GM19035 (cell line): ENCODE data around the gene NUMBL.
"Not testable (repeated sequence)": the region's sequence is repeated elsewhere in the genome, so short reads cannot be mapped to it uniquely, and the experiment has no call there.

Source experiments
- ATAC-seq: cut with Tn5 transposase; IDR thresholded peaks from one replicate; pipeline ENCODE4 v1.9.1; 2021; ENCODE audit not compliant: unreplicated experiment

NUMBL gene

DNA sequence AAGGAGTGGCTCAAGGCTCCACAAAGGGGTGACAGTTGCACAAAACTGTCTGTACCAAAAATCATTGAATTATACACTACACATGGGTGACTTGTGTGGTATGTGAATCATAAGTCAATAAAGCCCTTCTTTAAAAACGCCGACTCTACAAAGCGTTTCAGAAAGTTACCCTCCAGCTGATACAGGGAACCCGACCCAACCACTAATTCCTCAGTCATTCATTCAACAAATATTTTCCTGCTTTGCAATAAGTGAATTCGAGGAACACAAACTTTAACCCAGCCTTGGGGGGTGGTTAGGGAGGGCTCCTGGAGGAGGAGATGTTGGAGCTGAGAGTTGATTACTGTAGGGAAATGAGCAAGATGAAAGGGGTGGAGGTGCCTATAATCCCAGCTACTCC lies 57.2 kb downstream of the NUMBL start:
- ATAC-seq = no peak

DNA sequence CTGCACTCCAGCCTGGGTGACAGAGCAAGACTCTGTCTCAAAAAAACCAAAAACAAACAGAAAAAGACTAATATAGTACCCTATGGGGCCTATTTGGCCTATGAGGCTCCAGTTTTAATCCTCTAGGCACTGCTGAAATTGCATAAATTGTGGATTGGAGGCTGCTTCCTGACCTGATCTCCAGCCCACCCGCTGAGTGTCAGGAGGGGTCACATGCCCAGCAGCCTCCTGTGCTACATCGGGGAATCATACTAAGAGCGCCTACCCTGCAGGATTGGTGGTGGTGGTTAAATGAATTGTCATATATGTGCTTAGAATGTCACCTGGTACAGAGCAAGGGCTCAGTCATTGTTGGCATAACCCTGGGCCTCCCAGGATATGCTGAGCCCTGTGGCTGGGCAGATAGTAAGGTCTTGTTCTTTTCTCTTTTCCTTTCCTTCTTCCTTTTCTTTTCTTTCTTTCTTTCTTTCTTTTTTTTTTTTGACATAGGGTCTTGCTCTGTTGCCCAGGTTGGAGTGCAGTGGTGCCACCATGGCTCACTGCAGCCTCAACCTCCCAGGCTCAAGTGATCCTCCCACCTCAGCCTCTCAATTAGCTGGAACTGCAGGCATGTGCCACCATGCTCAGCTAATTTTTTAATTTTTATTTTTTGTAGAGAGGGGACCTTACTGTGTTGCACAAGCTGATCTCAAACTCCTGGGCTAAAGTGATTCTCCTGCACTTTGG lies 58.0 kb downstream of the NUMBL start:
- ATAC-seq = no peak

DNA sequence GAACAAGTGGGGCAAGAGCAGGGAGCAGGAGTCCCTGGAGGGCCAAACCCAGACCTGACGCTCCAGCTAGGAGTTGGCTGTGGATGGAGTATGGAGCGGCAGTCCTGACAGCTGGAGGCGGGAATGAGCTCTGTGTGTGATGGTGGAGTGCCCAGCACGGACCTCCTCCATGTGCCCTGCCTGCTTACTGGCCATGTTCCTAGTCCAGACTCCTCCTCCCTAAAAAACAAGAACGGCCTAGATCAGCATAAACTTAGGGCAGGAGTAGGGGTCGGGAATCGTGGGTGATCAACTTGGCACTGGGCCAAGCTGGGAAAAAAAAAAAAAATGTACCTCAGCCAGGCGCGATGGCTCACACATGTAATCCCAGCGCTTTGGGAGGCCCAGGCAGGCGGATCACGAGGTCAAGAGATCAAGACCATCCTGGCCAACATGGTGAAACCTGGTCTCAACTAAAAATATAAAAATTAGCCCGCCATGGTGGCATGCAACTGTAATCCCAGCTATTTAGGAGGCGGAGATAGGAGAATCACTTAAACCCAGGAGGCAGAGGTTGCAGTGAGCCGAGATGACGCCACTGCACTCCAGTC lies 59.8 kb downstream of the NUMBL start:
- no peak for ATAC-seq

DNA sequence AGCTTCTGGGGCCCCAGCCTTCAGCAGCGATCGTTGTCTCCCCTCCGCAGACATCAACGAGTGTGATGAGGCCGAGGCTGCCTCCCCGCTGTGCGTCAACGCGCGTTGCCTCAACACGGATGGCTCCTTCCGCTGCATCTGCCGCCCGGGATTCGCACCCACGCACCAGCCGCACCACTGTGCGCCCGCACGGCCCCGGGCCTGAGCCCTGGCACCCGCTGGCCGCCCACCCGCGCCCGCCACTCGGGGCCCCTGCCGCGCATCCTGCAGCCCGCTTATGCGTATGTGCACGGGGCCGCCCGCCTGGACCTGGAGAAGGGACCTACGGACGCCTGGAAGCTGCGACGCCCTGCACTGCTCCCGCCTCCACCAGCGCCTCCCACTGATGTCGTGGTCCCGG lies 61.1 kb downstream of the NUMBL start:
- ATAC-seq = no peak

DNA sequence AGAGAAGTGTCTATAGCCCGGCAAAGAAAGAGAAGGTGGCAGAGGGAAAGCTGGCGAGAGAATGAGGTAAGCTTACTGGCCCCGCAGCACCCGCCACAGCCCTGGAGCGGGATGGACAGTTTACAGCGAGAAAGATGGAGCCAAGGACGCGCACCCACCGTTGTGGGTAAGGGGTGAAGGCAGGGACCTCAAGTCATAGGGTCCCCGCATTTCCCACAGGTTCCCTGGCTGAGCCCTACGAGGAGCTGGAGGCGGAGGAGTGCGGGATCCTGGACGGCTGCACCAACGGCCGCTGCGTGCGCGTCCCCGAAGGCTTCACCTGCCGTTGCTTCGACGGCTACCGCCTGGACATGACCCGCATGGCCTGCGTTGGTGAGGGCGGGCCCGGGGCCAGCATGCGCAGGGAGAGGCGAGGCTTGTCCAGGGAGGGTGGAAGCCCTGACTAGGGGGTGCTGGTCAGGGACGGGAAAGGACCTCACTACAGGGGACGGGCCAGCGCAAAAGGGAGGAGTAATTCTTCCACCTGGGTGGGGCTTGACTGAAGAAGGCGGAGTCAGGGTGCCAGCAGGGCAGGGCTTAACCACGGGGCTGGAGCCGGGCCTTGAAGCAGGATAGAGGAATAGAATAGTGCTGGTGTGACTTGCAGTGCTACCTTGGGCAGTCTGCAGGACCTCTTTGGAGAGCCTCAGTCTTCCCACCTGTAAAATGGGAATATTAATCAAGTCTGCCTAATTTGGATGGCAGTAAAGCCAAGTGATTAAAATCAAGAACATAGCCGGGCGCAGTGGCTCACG lies 62.8 kb downstream of the NUMBL start:
- ATAC-seq = no peak

DNA sequence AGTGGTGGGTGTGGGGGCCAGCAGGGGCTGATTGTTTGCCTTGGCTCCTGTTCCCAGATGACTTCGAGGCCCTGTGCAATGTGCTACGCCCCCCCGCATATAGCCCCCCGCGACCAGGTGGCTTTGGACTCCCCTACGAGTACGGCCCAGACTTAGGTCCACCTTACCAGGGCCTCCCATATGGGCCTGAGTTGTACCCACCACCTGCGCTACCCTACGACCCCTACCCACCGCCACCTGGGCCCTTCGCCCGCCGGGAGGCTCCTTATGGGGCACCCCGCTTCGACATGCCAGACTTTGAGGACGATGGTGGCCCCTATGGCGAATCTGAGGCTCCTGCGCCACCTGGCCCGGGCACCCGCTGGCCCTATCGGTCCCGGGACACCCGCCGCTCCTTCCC lies 63.5 kb downstream of the NUMBL start:
- ATAC-seq = no peak

DNA sequence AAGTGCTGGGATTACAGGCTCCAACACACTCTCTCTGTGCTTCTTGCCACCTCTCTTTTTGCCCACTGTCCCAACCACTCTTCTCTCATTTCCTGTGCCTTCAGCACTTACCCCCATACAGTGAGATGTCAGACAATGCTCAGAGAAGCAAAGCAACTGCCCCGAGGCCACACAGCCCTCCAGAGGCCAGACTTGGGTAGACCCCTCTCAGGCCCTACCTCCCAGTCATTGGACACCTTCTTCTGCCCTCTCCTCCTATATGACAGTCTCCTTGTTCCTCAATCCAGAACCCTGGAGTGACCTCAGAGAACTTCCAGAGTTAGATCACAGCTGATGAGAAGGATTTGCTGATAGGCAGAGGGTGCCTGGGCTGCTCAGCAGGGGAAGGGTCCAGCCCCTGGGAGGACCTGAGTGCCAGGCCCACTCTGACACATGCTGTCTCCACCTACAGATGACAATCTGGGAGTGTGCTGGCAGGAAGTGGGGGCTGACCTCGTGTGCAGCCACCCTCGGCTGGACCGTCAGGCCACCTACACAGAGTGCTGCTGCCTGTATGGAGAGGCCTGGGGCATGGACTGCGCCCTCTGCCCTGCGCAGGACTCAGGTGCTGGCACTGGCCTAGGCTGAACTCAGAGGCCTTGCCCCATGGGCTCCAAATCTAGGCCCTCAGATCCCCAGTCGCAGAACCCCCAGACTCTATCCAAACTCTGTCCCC lies 64.9 kb downstream of the NUMBL start:
- no peak for ATAC-seq

DNA sequence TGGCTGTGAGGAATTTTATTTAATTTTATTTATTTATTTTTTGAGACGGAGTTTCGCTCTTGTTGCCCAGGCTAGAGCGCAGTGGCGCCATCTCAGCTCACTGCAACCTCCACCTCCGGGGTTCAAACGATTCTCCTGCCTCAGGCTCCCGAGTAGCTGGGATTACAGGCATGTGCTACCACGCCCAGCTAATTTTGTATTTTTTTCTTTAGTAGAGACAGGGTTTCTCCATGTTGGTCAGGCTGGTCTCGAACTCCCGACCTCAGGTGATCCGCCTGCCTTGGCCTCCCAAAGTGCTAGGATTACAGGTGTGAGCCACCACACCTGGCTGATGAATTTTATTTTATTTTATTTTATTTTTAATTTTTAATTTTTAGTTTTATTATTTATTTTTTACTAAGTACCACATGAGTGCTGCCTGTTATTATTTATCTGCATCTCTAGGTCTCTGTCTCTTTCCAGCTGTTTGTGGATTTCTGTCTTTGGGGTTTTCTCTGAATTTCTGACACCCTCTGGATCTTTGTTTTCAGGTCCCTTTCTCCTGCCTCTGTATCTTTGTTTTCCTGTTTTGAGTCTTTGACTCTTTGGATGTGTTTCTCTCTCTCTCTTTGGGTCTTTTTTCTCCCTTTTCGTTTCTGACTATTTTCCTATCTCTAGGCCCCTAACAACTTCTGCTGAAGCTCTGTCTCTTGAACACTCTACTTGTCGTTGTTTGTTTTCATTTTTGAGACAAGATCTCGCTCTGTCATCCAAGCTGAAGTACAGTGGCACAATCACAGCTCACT lies 65.9 kb downstream of the NUMBL start:
- ATAC-seq = not testable (repeated sequence)

DNA sequence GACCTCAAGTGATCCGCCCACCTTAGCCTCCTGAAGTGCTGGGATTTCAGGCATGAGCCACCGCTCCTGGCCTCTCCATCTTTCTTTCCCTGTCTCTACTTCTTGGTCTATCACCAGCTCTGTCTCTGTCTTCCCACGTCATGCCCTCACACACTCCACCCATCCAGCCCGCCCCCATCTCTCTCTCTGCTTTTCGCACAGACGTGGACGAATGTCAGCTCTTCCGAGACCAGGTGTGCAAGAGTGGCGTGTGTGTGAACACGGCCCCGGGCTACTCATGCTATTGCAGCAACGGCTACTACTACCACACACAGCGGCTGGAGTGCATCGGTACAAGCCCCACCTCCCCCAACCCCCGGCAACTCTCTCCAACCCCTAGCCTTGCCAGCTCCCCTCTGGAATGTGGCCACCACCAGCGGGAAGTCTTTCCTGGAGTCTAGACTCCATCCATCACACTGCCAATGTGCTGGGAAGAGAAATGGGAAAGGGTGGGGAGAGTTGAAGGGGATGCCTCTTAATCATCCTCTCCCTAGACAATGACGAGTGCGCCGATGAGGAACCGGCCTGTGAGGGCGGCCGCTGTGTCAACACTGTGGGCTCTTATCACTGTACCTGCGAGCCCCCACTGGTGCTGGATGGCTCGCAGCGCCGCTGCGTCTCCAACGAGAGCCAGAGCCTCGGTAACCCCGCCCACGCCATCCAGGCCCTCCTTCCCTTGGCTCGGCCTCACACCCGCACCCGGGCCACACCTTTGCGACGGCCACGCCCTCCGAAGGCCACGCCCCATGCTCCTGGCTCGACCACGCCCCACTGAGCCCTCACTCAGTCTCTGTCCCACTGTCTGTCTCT lies 66.8 kb downstream of the NUMBL start:
- ATAC-seq = no peak

DNA sequence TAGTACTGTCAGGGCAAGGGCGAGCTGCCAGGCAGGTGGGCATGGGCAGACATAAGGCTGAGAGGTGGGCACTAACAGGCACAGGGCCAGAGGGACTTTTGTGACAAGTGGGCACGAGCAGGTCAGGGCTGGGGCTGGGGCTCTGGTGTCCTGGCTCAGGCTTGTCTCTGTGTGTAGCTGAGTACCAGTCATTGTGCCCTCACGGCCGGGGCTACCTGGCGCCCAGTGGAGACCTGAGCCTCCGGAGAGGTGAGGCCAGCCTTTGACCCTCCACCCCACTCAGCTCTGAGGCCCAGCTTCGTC lies 67.7 kb downstream of the NUMBL start:
- no peak for ATAC-seq

DNA sequence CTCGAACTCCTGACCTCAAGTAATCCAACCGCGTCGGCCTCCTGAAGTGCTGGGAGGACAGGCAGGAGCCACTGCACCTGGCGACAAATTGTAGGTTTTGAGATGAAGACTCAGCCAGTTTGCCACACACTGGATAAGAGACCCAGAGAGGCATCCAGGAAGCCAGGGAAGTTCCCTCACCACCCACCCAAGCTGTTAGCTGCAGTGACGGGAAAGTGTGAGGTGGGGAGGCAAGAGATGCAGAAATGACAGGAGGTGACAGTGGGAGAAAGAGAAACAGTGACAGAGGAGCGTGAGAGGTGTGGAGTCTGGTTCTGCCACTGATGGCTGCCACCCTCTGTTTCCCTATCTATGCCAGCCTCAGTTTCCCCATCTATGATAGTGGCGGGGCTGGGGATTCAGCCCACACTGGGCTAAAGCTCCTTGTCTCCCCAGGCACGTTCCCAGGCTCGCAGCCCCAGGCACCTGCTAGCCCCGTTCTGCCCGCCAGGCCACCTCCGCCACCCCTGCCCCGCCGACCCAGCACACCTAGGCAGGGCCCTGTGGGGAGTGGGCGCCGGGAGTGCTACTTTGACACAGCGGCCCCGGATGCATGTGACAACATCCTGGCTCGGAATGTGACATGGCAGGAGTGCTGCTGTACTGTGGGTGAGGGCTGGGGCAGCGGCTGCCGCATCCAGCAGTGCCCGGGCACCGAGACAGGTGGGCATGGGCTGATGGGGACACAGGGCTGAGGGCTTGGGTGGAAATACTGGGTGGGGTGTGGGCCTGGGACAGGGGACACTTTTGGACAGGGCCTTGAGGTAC lies 68.3 kb downstream of the NUMBL start:
- ATAC-seq = no peak

DNA sequence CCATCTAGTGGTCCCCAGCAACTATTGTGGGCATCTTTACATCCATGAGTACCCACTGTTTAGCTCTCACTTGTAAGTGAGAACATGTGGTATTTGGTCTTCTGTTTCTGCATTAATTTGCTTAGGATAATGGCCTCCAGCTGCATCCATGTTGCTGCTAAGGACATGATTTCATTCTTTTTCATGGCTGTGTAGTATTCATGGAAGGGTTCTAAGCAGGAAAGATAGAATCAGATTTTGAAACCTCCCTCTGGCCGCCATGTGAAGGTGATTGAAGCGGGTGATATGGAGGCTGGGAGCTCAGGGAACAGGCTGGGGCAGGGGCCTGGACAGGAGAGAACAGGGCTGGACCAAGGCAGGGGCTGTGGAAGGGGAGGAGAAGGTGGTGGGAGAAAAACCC lies 69.2 kb downstream of the NUMBL start:
- ATAC-seq = no peak

DNA sequence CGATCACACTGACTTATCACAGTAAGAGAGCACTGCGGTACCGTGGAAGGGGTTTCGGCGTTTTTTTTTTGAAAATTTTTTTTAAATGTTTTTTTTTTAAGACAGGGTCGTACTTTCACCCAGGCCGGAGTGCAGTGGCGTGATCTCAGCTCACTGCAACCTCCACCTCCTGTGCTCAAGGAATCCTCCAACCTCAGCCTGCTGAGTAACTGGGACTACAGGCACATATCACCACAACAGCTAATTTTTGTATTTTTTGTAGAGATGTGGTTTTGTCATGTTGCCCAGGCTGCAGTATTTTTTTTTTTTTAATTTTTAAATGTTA lies 70.3 kb downstream of the NUMBL start:
- ATAC-seq = no peak

DNA sequence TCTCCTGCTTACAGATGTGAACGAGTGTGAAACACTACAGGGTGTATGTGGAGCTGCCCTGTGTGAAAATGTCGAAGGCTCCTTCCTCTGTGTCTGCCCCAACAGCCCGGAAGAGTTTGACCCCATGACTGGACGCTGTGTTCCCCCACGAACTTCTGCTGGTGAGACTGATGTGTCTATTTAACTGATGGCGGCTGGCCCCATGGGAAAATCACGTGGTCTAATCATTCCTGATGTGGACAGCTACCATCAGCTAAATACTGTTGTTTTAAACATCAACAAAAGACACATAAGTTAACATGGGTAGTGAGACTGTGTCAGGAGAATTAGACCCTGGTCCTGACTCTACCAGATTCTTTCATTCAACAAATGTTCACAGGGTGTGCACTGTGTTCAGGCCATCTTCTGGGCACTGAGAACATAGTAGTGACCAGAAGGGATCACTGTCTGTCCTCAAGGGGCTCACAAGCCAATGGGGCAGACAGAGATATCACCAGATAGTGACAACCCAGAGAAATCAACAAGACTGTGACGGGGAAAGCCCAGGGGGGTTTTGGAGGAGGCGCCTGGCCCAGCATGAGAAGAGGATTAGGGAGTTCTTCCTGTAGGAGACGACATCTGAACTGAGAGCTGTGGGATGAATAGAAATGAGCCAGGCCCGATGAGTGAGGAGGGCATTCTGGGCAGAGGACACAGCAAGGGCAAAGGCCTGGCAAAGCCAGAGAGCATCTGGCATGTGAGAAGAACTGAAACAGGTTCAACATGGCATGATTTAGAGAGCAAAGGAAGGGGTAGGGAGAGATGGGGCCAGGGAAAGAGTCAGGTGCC lies 70.9 kb downstream of the NUMBL start:
- no peak for ATAC-seq

DNA sequence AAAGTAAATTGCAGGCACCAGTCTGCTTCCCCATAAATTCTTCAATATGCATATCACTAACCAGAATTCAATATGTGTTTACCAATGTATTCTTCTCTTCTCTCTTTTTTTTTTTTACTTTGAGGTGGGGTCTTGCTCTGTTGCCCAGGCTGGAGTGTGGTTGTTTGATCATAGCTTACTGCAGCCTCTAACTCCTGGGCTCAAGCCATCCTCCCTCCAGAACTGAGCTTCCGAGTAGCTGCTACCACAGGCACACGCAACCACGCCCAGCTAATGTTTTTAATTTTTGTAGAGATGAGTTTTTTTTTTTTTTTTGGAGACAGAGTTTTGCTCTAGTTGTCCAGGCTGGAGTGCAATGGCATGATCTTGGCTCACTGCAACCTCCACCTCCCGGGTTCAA lies 72.5 kb downstream of the NUMBL start:
- ATAC-seq = no peak

DNA sequence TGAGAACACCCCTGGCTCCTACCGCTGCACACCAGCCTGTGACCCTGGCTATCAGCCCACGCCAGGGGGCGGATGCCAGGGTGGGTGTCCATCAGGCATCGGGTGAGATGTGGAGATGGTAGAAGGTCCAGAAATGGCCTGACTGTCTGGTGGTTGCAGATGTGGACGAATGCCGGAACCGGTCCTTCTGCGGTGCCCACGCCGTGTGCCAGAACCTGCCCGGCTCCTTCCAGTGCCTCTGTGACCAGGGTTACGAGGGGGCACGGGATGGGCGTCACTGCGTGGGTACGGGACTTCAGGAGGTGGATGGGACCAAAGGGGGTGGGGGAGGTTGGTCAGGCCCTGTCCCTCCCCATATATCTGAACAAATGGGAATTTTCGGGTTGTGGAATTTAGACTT lies 73.5 kb downstream of the NUMBL start:
- no peak for ATAC-seq

DNA sequence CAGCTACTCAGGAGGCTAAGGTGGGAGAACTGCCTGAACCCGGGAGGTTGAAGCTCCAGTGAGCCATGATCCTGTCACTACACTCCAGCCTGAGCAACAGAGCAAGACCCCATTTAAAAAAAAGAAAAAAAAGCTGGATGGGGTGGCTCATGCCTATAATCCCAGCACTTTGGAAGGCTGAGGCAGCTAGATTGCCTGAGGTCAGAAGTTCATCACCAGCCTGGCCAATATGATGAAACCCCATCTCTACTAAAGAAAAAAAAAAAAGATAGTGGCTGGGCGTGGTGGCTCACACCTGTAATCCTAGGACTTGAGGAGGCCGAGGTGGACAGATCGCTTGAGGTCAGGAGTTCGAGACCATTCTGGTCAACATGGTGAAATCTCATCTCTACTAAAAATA lies 74.3 kb downstream of the NUMBL start:
- no peak for ATAC-seq
